GM12878 (cell line): ENCODE results near the gene TM7SF3. TPM values are rescaled to one million over a fixed set of nuclear protein-coding genes. Genes with fewer than 3 reads are reported as not detected.

Experiments used
- BACH1 ChIP-seq: fragments of 450-650 bp; IDR thresholded peaks from 2 replicates; pipeline ENCODE4 v1.6.1; 2017; ENCODE audit warnings: mild to moderate bottlenecking, borderline replicate concordance
- BCL11A ChIP-seq: IDR thresholded peaks from 2 replicates; pipeline ENCODE4 v1.6.1; 2011; ENCODE audit warnings: low read depth, low read length
- CEBPZ ChIP-seq: fragments of 150-350 bp; IDR thresholded peaks from 2 replicates; pipeline ENCODE4 v1.6.1; 2016; ENCODE audit warnings: low read depth, low read length
- CHD4 ChIP-seq: fragments of 200-600 bp; sonication (generic); IDR thresholded peaks from 2 replicates; pipeline ENCODE4 v1.6.1; 2016; ENCODE audit warnings: mild to moderate bottlenecking
- CTCF ChIP-seq, 3 experiments: IDR thresholded peaks in 2 of 3; conservative IDR thresholded peaks in 1 of 3; 2 replicates each; pipeline ENCODE4 v1.5.1; 2011; ENCODE audit warnings: low read depth in 3 of 3, low read length in 3 of 3, mild to moderate bottlenecking in 3 of 3, control low read depth in 2 of 3, moderate library complexity in 2 of 3, inconsistent platforms in 1 of 3, mixed read lengths in 1 of 3; ENCODE audit not compliant: control insufficient read depth in 2 of 3, insufficient read depth in 1 of 3; ENCODE audit errors: extremely low read depth in 1 of 3
- DPF2 ChIP-seq: fragments of 450-650 bp; IDR thresholded peaks from 2 replicates; pipeline ENCODE4 v1.6.1; 2017; ENCODE audit warnings: mild to moderate bottlenecking
- EP300 ChIP-seq, 2 experiments: fragments of 150-350 bp in 1 of 2; IDR thresholded peaks; 2 replicates each; pipeline ENCODE4 v1.6.1; 2011 to 2012; ENCODE audit warnings: low read depth in 2 of 2, low read length in 2 of 2, borderline replicate concordance in 1 of 2, improper control_type of control experiment in 1 of 2, inconsistent platforms in 1 of 2; ENCODE audit not compliant: control insufficient read depth in 1 of 2
- FOXK2 ChIP-seq: fragments of 450-650 bp; IDR thresholded peaks from 2 replicates; pipeline ENCODE4 v1.6.1; 2017; ENCODE audit warnings: mild to moderate bottlenecking, moderate library complexity
- HDGF ChIP-seq: fragments of 450-650 bp; IDR thresholded peaks from 2 replicates; pipeline ENCODE4 v1.6.1; 2016; ENCODE audit warnings: antibody characterized with exemption
- IRF5 ChIP-seq: fragments of 450-650 bp; IDR thresholded peaks from 2 replicates; pipeline ENCODE4 v1.6.1; 2017; ENCODE audit warnings: borderline replicate concordance
- NFXL1 ChIP-seq: fragments of 450-650 bp; IDR thresholded peaks from 2 replicates; pipeline ENCODE4 v1.6.1; 2017; ENCODE audit warnings: antibody characterized with exemption, mild to moderate bottlenecking, borderline replicate concordance
- PAX8 ChIP-seq: fragments of 450-650 bp; IDR thresholded peaks from 2 replicates; pipeline ENCODE4 v1.6.1; 2017; ENCODE audit warnings: mild to moderate bottlenecking, moderate library complexity
- RAD21 ChIP-seq: IDR thresholded peaks from 2 replicates; pipeline ENCODE4 v1.6.1; 2011; ENCODE audit warnings: mild to moderate bottlenecking, low read depth, low read length, moderate library complexity; ENCODE audit not compliant: insufficient read depth
- RB1 ChIP-seq: fragments of 450-650 bp; formaldehyde crosslinking; IDR thresholded peaks from 2 replicates; pipeline ENCODE4 v1.6.1; 2017; ENCODE audit warnings: mild to moderate bottlenecking, borderline replicate concordance
- SP1 ChIP-seq: IDR thresholded peaks from one replicate; pipeline ENCODE4 v1.6.1; 2011; ENCODE audit warnings: low read depth, low read length
- SUPT20H ChIP-seq: IDR thresholded peaks from 2 replicates; pipeline ENCODE4 v1.6.1; 2011; ENCODE audit warnings: low read depth, mild to moderate bottlenecking, low read length, moderate library complexity, borderline replicate concordance; ENCODE audit not compliant: control insufficient read depth
- ZNF217 ChIP-seq: fragments of 450-650 bp; IDR thresholded peaks from 2 replicates; pipeline ENCODE4 v1.6.1; 2017; ENCODE audit warnings: antibody characterized with exemption, mild to moderate bottlenecking
- ZNF592 ChIP-seq: fragments of 450-650 bp; IDR thresholded peaks from 2 replicates; pipeline ENCODE4 v1.6.1; 2017; ENCODE audit warnings: mild to moderate bottlenecking, moderate library complexity
- ZNF622 ChIP-seq: fragments of 450-650 bp; IDR thresholded peaks from 2 replicates; pipeline ENCODE4 v1.6.1; 2017; ENCODE audit warnings: mild to moderate bottlenecking, inconsistent platforms
- polyA plus RNA-seq, 11 experiments: library from polyadenylated mRNA; depleted of rRNA in 4 of 11; unstranded in 6 of 11; stranded (reverse) in 5 of 11; fragments of >200 nt; fragmentation: Nextera tagmentation in 4 of 11; fragmentation: Illumina TruSeq in 1 of 11; extraction: Ambion mirVana in 4 of 11; extraction: Trizol in 1 of 11; gene quantifications; 1 replicate in 1 of 11; 2 replicates in 10 of 11; pipeline versions ENCODE4 v1.2.1 to v1.2.3, GENCODE V29; 2011 to 2016; ENCODE audit warnings: inconsistent platforms in 2 of 11, missing spikeins in 2 of 11, low read depth in 1 of 11
- total RNA-seq, 4 experiments: library from RNA; depleted of rRNA in 3 of 4; stranded (reverse); fragments of >200 nt in 3 of 4; fragmentation: Illumina TruSeq in 1 of 4; extraction: Trizol in 1 of 4; gene quantifications; 2 replicates each; pipeline versions ENCODE4 v1.2.1 to v1.2.3, GENCODE V29; 2013 to 2021

TM7SF3 gene
- total and polyA plus RNA-seq, 10 of the 15 experiments (the other 5 are each of a cell fraction or from before 2014, with no cell fraction given) = 31.4 to 341 (median 74.8) TPM

- TF ChIP-seq SUPT20H (no peak), ZNF217 (no peak), BCL11A (peak; percentile 64), SP1 (no peak), ZNF622 (no peak), RB1 (no peak), ZNF592 (no peak), CTCF (IDR thresholded peaks at IDR 0.05 in 2 of 3, conservative IDR thresholded peaks at IDR 0.05 in 1 of 3; ENCODE audit: control insufficient read depth in 2 of 3, extremely low read depth in 1 of 3, insufficient read depth in 1 of 3, low read depth in 3 of 3, low read length in 3 of 3) (peak in 1 of 3 experiments; percentile 35; a peak in 2 of 6 replicates), HDGF (no peak), CHD4 (no peak), RAD21 (peak; percentile 43; the same call in 1 of the 2 replicates), PAX8 (no peak), FOXK2 (no peak), CEBPZ (no peak), NFXL1 (no peak), EP300 (IDR thresholded peaks at IDR 0.05; ENCODE audit: borderline replicate concordance in 1 of 2, control insufficient read depth in 1 of 2, low read depth in 2 of 2, low read length in 2 of 2) (peak; percentile 37 to 65; a peak in 2 of 4 replicates), BACH1 (peak; percentile 68; the same call in 1 of the 2 replicates), DPF2 (peak; percentile 63; the same call in 1 of the 2 replicates), IRF5 (no peak)
Observed at GRCh38 chr12:26971963-26972362, 42.2 kb downstream of the TM7SF3 start (continued).
